Activated effector memory CD4-positive, alpha-beta T cell treated with Interleukin-2 at 50 U/mL for 16 hours (primary cell): ENCODE results near the gene MTNR1B.

Experiments used
- DNase-seq: peaks from one replicate; pipeline ENCODE4 v3.0.0-alpha.2; 2020

MTNR1B gene

DNA sequence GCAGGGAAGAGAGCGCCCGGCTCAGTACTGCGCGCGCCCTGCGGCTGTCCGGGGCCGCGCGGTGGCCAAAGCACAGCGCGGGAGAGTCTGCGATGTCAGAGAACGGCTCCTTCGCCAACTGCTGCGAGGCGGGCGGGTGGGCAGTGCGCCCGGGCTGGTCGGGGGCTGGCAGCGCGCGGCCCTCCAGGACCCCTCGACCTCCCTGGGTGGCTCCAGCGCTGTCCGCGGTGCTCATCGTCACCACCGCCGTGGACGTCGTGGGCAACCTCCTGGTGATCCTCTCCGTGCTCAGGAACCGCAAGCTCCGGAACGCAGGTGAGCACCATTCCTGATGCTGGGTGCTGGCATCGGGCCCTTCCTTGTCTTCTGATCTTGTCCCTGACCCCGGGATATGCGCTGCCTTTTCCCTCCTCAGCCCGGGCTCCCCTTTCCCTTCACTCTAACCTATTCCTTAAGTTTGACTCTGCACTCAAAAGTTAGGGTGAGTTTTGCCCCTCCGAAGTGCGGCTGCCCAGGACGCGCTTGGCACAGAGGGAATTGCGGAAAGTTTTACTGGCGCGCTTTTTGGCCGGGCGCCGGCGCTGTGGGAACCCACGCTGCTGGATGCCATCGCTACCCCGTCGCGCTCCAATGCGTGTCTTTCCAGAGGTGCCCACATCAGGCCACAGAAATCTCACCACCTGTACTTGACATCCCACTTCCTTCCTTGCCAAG lies at the start of gene MTNR1B:
Gene MTNR1B (plus strand): TSS at position 18 of the 714 bp plus-strand sequence. CDS start 75 bp downstream, at position 93.
- DNase-seq = no peak

GRCh38 chr11:92920331-92920730 lies 49.1 kb upstream of the MTNR1B start:
- no peak for DNase-seq

GRCh38 chr11:92922731-92923130 lies 46.7 kb upstream of the MTNR1B start:
- DNase-seq = no peak

- no peak for DNase-seq
Observed at GRCh38 chr11:92929246-92929645, 40.2 kb upstream of the MTNR1B start.

- no peak for DNase-seq
Observed at GRCh38 chr11:92929653-92930052, 39.8 kb upstream of the MTNR1B start.

DNA sequence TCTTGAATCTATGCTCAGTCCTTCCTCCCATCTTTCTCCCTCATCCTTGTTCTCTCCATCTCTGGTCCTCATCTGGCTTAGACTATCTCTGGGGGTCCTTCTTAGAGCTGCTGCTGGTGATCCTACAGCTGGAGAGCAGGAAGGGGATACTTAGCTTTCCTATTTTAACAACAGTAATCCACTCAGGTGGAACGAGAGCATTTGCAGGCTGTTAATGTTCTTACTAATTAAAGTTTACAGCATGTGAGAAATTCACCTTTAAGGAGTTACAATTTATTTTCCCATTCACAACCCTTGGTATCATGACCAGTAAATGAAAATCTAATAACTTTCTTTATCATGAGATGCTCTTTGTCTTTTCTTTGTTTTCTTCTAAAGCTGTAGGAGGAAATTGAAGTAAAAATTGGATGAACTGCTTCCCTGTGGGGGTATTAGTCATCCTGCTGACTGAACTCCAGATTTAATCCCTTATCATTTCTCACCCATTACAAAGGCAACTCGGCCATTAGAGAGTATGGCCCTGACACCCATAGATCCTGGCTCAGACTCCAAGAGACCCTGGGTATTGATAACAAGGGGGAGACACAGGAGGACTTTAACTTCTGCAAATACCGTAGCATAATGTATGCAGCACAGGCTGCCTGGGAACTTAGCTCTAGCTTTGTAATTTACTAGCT lies 37.6 kb upstream of the MTNR1B start:
- no peak for DNase-seq

- no peak for DNase-seq
Observed at GRCh38 chr11:92939305-92939704, 30.1 kb upstream of the MTNR1B start.

DNA sequence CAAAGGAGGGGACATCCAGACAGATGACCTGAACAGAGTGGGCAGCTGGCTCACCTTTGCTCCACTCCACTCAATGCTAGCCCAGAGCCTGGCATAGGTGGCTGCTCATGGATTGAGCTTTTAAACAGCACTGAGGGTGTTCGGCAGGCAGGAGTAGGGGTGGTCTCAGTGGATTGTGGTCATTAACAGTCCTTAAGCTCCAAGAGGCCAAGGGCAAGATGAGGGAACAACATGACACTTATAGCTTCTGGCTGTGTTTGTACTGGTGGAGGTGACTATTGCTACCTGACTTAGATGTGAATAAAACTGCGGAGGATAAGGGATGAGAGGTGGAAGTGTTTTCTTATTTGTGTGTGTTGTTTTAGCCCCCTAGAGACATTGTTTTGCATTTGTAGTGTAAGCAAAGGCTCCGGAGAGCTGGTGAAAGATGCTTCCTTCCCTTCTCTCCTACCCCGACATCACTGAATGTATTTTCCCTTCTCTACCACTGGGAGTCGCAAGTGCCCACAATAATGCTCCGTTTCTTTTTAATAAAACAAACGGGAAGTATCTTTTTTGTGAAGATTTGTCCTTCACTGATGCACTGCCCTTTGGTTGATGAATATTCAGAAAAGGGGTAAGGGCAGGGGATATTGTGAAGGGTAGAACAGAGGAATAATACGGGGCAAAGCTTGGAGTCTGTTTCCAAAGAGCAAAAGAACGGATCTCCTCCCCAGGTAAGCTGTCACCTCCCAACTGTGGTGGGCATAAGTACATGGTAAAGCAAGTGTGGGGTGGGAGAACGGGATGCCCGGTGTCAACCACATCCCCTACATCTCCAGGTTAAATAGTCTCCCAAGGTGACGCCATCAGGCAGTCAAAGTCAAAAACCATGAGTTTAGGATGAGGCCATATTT lies 27.5 kb upstream of the MTNR1B start:
- DNase-seq = no peak

DNA sequence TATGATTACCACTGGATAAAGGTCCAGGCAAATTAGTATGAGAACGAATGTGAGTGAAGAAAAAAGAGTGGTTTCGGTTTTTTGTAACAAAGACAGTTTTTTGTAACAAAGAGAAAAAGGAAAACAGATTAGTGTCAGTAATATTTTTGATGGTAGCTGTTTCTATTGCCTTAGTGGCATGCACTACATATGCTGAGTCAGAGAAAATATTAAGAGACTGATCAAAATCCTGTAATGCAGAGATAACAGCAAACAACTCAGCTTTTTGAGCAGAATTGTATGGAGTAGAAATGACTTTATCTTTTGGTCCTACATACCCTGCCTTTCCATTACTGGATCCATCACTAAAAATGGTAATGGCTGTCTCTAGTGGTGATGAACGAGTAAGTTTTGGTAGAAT lies 22.7 kb upstream of the MTNR1B start:
- no peak for DNase-seq

DNA sequence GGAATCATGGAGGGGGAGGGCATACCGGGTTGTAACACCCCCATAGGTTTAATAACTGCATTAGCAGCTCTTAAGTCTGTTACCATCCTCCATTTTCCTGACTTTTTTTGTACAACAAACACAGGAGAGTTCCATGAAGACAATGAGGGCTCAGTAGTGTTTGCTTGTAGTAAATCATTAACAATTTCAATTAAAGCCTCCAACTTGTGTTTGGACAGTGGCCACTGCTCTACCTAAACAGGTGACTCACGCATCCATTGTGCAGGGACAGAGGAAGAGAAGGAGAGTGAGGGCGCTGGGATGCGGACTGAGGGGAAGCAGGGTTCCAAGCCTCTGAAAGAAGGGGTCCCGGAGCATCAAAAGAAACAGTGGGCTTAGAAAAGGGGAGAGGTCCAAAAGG lies 21.3 kb upstream of the MTNR1B start:
- DNase-seq = no peak

- no peak for DNase-seq
Observed at GRCh38 chr11:92954003-92954402, 15.4 kb upstream of the MTNR1B start.

GRCh38 chr11:92955860-92956259 lies 13.6 kb upstream of the MTNR1B start:
- no peak for DNase-seq

GRCh38 chr11:92960886-92961285 lies 8.6 kb upstream of the MTNR1B start:
- no peak for DNase-seq

GRCh38 chr11:92962446-92962845 lies 7.0 kb upstream of the MTNR1B start:
- DNase-seq = no peak

GRCh38 chr11:92964471-92964870 lies 5.0 kb upstream of the MTNR1B start:
- no peak for DNase-seq

DNA sequence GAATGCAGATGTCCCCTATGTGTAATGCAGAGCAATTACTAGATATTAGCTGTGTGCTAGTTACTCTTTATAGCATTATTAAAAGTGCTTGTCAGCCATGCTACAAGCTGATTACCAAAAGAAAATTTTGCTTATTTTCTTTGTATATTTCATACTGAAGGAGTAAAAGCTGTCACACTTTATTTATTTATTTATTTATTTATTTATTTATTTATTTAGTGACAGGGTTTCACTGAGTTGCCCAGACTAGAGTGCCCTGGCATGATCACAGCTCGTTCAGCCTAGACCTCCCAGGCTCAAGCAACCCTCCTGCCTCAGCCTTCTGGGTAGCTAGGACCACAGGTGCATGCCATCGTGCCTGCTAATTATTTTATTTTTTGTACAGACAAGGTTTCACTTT lies 4.3 kb upstream of the MTNR1B start:
- DNase-seq = no peak

DNA sequence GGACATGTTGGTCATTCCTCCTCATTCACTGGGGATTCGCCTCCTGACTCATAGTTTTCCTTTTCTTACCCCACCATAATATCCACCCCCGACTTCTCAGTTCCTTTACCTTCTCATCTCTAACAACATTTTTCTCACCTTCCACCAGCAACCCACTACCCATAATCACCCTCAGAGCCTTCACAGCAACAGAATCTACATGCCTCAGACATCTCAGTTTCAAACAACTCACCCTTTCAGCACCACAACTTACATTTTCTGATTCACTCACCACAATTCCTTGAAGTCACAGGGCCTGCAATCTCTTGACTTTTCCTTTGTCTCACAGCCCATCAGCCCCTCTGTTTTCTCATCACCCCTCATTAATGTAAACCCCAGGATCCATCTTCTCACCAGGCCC lies 2.3 kb upstream of the MTNR1B start:
- DNase-seq = no peak

DNA sequence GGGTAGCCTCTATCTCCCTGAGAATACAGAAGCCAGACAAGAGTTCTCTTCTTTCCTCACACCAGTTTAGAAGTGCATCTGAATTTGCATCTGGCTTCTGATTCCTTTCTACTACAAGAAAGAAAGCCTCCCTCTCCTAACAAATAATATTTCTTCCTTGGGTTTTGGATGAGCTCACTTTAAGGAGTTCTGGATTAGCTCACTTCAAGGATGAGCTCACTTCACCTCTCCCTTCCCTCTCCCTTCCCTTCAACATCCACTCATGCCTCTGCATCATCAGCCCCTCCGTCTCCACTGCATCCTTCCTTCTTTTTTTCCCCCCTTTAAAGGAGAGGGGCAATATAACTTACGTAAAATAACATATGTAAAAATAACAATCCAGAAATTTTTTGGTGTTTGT lies 1.6 kb upstream of the MTNR1B start:
- DNase-seq = no peak

GRCh38 chr11:92969293-92969633 lies 188 bp upstream of the MTNR1B start:
- no peak for DNase-seq

DNA sequence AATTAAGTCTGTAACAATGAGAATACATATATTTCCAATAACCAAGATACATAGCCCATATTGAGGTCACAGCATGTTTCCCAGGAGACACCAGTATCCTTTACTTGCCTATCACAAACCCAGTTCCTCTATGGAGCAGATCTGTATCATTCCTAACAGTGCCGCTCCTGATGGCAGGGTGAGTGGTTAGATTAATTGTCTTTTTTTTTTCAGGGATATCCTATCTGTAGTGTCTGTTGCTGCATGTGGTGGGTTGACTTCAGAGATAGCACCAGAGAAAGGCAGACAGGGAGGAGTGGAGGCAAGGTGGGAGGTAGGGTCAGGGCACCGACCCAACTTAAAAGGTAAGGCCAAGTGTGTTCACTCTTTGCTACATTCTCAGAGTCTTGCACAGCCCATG lies 2.8 kb downstream of the MTNR1B start:
- DNase-seq = no peak

- no peak for DNase-seq
Observed at GRCh38 chr11:92975285-92975684, 5.8 kb downstream of the MTNR1B start.

- no peak for DNase-seq
Observed at GRCh38 chr11:92976681-92977080, 7.2 kb downstream of the MTNR1B start.

DNA sequence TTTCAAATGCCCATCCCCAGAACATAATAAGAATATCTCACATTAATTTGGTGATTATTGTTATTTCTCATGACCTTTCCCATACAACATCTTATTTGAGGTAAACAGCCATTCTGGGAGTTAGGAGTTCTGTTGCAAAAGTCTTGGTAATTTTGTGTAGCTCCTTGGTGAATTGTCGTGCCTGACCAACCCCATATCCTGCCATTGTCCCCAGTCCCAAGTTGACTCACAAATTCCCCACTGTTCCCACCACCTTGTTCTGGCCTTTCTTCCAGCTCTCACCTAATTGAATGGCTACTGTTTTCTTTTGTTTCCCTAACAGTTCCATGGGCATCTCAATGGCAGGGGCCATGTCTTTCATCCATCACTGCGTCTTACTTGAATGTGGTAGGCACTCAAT lies 8.0 kb downstream of the MTNR1B start:
- DNase-seq = no peak
